ENCODE data around the gene SH3RF2. TPM values are rescaled to one million over a fixed set of nuclear protein-coding genes. Genes with fewer than 3 reads are reported as not detected.

Gene SH3RF2
- total RNA-seq, 2 experiments from 2014 or later = not detected

- ChIA-PET POLR2A (interaction anchor here (0.6 to 0.7 kb wide), 2 partner anchors 209 to 1617 kb away, joined by 3 to 5 read pairs; no protein-coding TSS in a partner anchor), CTCF (ENCODE audit: unreplicated experiment) (no interaction called here)
- BruUV-seq (replicated peaks) = no TSS peak
These were observed 123.8 kb downstream of the SH3RF2 start for GRCh38 chr5:146060221-146060585.

DNA sequence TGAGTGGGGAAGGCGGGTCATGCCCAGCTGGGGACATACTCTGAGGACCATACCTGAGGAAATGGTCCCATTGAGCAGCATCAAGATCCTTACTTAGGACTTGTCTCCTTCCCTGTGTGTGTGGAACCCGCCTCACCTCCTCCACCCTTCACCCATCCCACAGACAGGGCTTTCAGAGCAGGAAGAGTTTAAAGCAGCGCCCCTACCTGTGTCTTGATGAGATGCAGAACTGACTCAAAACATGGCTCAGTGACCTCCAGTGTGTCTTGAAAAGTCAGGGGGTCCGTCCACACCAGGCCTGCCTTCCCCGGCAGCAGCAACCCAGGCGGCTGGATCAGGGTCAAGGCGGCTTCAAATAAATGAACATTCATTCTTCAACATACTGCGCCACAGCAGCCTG lies 130.6 kb downstream of the SH3RF2 start:
- intact Hi-C loops (cut with micrococcal nuclease; ENCODE audit: unreplicated experiment) = no loop called here
- no peaks in the 10 kb centered on the region for H3K79me2 ChIP-seq (ENCODE audit: insufficient read depth, low read depth, low read length)
- no peaks in the 10 kb centered on the region for H3K9me3 ChIP-seq (ENCODE audit: low read length)
- H3K27ac ChIP-seq (ENCODE audit: low read depth, low read length, poor library complexity, severe bottlenecking) = no peak overlapping the region
- ChIA-PET POLR2A (interaction anchor here (1.2 kb wide), 1 partner anchor 26 kb away, joined by 3 read pairs; no protein-coding TSS in a partner anchor), CTCF (ENCODE audit: unreplicated experiment) (no interaction called here)
- TF ChIP-seq EZH2phosphoT487 (IDR thresholded peaks at IDR 0.05; ENCODE audit: borderline replicate concordance, low read depth, low read length) (no peak), CTCF (conservative IDR thresholded peaks at IDR 0.05; ENCODE audit: low read length) (peak; percentile 23; the same call in 1 of the 2 replicates)
- no peaks in the 10 kb centered on the region for H3K4me1 ChIP-seq (ENCODE audit: insufficient read depth, low read length, poor library complexity, severe bottlenecking)
- no peak for DNase-seq (ENCODE audit: low spot score)
- no peak overlapping the region for H2AFZ ChIP-seq (ENCODE audit: low read length)
- no peak overlapping the region for H3K4me2 ChIP-seq (ENCODE audit: low read length)
- no TSS peak for BruUV-seq (replicated peaks)
- H3K36me3 ChIP-seq (ENCODE audit: insufficient read depth, low read length) = no peaks in the 10 kb centered on the region
- no peaks in the 10 kb centered on the region for H3K9me2 ChIP-seq (ENCODE audit: insufficient read depth, low read length)
- H3K4me3 ChIP-seq (ENCODE audit: low read depth, low read length, poor library complexity, severe bottlenecking) = no peak overlapping the region
- H4K20me1 ChIP-seq (ENCODE audit: insufficient read depth, low read length) = no peaks in the 10 kb centered on the region

More at GRCh38 chr5:146060221-146060585, 123.8 kb downstream of the SH3RF2 start:
- no peak for DNase-seq (ENCODE audit: low spot score)
- Histone ChIP-seq H3K9me2 (ENCODE audit: insufficient read depth, low read length) (no peaks in the 10 kb centered on the region), H3K4me1 (ENCODE audit: insufficient read depth, low read length, poor library complexity, severe bottlenecking) (no peaks in the 10 kb centered on the region), H3K4me3 (ENCODE audit: low read depth, low read length, poor library complexity, severe bottlenecking) (no peak overlapping the region), H3K79me2 (ENCODE audit: insufficient read depth, low read depth, low read length) (no peaks in the 10 kb centered on the region), H3K4me2 (ENCODE audit: low read length) (no peak overlapping the region), H3K27ac (ENCODE audit: low read depth, low read length, poor library complexity, severe bottlenecking) (no peak overlapping the region), H2AFZ (ENCODE audit: low read length) (no peak overlapping the region), H3K36me3 (ENCODE audit: insufficient read depth, low read length) (no peaks in the 10 kb centered on the region), H4K20me1 (ENCODE audit: insufficient read depth, low read length) (no peaks in the 10 kb centered on the region), H3K9me3 (ENCODE audit: low read length) (no peaks in the 10 kb centered on the region)
- TF ChIP-seq EZH2phosphoT487 (IDR thresholded peaks at IDR 0.05; ENCODE audit: borderline replicate concordance, low read depth, low read length) = no peak
- TF ChIP-seq CTCF (conservative IDR thresholded peaks at IDR 0.05; ENCODE audit: low read length) = no peak
- intact Hi-C loops (cut with micrococcal nuclease; ENCODE audit: unreplicated experiment) = no loop called here

GRCh38 chr5:146068206-146068605 lies 131.8 kb downstream of the SH3RF2 start:
- DNase-seq (ENCODE audit: low spot score) = no peak
- BruUV-seq (replicated peaks) = no TSS peak
- H3K4me3 ChIP-seq (ENCODE audit: low read depth, low read length, poor library complexity, severe bottlenecking) = no peak overlapping the region
- H3K79me2 ChIP-seq (ENCODE audit: insufficient read depth, low read depth, low read length) = no peaks in the 10 kb centered on the region
- H4K20me1 ChIP-seq (ENCODE audit: insufficient read depth, low read length) = no peaks in the 10 kb centered on the region
- H3K9me2 ChIP-seq (ENCODE audit: insufficient read depth, low read length) = no peaks in the 10 kb centered on the region
- ChIA-PET CTCF (ENCODE audit: unreplicated experiment) (no interaction called here), POLR2A (interaction anchor here (0.9 kb wide), 2 partner anchors 14 to 40 kb away, joined by 3 read pairs; no protein-coding TSS in a partner anchor)
- TF ChIP-seq EZH2phosphoT487 (IDR thresholded peaks at IDR 0.05; ENCODE audit: borderline replicate concordance, low read depth, low read length) (no peak), CTCF (conservative IDR thresholded peaks at IDR 0.05; ENCODE audit: low read length) (no peak)
- intact Hi-C loops (cut with micrococcal nuclease; ENCODE audit: unreplicated experiment) = no loop called here
- no peak overlapping the region for H3K4me2 ChIP-seq (ENCODE audit: low read length)
- H3K36me3 ChIP-seq (ENCODE audit: insufficient read depth, low read length) = no peaks in the 10 kb centered on the region
- no peak overlapping the region for H3K27ac ChIP-seq (ENCODE audit: low read depth, low read length, poor library complexity, severe bottlenecking)
- no peak overlapping the region for H2AFZ ChIP-seq (ENCODE audit: low read length)
- no peaks in the 10 kb centered on the region for H3K4me1 ChIP-seq (ENCODE audit: insufficient read depth, low read length, poor library complexity, severe bottlenecking)
- no peaks in the 10 kb centered on the region for H3K9me3 ChIP-seq (ENCODE audit: low read length)

All from OCI-LY7 (cell line).